ENCODE data around the gene FAM47E. TPM values are rescaled to one million over a fixed set of nuclear protein-coding genes. Genes with fewer than 3 reads are reported as not detected.

Gene FAM47E
- total RNA-seq, 4 donors from 2014 or later = 5.6 to 13.7 (median 7.4) TPM

DNA sequence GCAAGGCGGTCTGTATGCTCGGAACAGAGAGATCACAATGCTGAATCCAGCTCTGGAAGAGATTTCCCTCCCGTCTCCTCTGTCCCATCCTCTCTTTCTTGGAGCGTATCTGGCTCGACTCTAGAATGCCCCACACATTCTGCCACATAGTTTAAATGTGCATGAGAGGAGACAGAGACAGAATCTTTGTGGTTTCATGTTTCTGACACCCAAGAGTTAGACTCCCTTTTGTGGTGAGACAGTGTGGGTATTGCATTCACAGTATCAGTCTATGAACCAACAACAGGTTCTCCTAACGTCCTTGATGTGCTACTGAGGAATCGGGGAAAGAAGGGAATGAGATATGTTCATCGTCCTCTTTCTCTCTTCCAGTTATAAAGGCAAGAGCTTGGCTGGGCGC is 25.3 kb downstream of the FAM47E start:
- TF ChIP-seq, protein P1, sequence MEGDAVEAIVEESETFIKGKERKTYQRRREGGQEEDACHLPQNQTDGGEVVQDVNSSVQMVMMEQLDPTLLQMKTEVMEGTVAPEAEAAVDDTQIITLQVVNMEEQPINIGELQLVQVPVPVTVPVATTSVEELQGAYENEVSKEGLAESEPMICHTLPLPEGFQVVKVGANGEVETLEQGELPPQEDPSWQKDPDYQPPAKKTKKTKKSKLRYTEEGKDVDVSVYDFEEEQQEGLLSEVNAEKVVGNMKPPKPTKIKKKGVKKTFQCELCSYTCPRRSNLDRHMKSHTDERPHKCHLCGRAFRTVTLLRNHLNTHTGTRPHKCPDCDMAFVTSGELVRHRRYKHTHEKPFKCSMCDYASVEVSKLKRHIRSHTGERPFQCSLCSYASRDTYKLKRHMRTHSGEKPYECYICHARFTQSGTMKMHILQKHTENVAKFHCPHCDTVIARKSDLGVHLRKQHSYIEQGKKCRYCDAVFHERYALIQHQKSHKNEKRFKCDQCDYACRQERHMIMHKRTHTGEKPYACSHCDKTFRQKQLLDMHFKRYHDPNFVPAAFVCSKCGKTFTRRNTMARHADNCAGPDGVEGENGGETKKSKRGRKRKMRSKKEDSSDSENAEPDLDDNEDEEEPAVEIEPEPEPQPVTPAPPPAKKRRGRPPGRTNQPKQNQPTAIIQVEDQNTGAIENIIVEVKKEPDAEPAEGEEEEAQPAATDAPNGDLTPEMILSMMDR (IDR thresholded peaks at IDR 0.05; ENCODE audit: low read depth) = no peak

DNA sequence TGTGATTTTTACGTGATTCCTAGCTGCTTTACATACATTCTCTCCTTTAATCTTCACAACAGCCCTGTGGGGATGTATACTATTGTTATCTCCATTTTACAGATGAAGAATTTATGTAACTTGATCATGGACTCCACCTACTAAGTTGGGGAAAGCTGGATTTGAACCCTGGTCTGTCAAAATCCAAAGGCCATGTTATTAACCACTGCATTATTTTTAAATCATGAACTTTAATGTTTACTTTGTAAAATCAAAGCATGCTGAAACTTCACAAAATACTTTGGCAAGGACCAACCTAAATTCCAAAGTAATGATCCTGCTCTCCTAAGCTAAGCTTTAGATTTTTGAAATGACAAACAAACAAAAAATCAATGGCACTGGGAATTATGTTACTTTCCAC is 26.1 kb downstream of the FAM47E start:
- TF ChIP-seq, protein P1 (IDR thresholded peaks at IDR 0.05; ENCODE audit: low read depth) = no peak

- TF ChIP-seq, protein P1 (IDR thresholded peaks at IDR 0.05; ENCODE audit: low read depth) = no peak
Observed at GRCh38 chr4:76278583-76278982, 27.1 kb downstream of the FAM47E start.

GRCh38 chr4:76279462-76279861 is 27.9 kb downstream of the FAM47E start:
- TF ChIP-seq, protein P1 (IDR thresholded peaks at IDR 0.05; ENCODE audit: low read depth) = no peak

DNA sequence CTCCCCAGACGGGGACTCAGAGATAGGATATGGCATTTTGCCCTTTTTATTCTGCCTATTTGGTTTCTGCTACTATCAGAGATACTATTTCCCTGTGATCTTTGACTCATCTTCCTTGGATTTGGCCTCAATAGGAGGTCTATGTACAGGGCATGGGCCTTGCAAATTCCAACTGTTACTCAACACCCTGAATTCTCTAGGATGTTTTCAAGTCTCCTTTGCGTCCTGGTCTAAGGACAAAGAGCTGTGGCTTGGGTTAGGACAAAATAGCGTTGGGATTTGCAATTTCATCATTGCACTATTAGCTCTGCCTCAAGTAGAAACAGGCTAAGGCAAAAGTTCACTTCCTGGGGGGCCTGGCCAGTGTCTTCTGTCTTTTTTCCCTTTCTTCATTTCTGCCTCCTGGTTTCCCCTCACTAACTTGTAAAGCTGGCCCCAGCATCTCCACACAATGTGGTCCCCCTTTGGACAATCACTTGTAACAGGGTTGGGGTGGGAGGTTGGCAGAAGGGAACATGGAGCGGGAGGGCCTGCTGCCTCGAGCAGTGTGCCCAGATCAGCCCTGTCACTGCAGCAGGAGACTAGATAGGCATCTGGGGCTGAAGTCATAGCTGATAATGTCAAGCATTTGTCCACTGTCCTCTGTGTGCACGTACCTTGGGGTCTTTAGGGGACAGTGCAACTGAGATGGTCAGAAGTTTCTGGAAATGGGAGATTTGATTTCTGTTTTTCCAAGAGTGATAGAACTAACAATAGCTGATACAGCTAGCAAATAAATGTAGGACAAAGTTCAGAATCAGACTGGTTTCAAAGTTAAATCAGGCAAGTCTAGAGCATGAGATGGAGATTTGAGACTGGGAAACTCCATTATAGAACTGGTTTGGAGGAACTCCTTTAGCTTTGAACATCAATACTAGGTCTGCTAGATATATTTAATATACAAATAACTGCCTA is 29.2 kb downstream of the FAM47E start:
- TF ChIP-seq, protein P1 (IDR thresholded peaks at IDR 0.05; ENCODE audit: low read depth) = no peak

DNA sequence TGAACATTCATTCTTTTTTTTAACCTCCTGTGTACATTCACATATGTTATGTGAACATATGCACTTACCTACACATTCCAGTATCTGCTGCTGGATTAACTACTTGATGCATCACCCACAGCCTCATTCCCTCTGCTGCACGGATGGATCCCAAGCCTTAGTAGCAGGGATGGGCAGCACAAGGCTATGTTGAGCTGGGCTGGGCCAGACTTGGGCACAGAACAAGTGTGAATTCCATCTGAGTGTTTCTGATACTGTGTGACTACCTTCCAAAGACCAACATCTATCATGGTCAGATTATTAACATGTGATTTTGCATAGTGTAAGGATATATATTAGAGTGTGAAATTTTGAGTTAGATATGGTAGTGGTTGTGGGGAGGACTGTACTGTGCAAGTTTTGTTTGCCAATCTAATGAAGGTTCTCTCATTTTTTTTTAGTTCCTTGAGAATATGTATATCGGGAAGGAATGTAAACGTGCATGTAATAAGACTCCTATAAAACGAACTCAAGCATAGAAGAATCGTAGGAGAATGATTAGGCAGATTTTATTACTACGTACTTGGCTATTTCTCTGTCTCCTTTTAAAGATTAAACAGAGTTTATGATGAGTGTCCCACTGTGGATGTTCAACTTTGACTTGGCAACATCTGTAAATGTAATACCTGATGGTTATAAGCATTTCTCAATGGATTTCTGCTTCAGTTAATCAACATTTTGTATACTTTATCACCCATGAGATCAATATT is 31.6 kb downstream of the FAM47E start:
- TF ChIP-seq, protein P1 (IDR thresholded peaks at IDR 0.05; ENCODE audit: low read depth) = no peak

DNA sequence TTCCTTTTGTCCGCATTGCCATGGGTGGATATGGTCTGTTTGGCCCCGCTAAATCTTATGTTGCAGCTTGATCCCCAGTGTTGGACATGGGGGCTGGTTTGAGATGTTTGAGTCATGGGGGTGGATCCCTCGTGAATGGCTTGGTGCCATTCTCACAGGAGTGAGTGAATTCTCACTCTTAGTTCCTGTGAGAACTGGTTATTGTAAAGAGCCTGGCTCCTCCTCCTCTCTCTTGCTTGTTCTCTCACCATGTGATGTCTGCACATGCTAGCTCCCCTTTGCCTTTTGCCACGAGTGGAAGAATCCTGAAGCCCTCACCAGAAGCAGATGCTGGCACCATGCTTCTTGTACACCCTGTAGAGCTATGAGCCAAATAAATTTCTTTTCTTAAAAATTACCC is 32.4 kb downstream of the FAM47E start:
- TF ChIP-seq, protein P1 (IDR thresholded peaks at IDR 0.05; ENCODE audit: low read depth) = no peak
